SK-N-SH (cell line): Measurements from ENCODE around the gene ABCC2. TPM values are rescaled to one million over a fixed set of nuclear protein-coding genes. Genes with fewer than 3 reads are reported as not detected.

Experiments
- polyA plus RNA-seq, 3 experiments: library from polyadenylated mRNA; depleted of rRNA; stranded (reverse); fragments of >200 nt; gene quantifications; 2 replicates each; pipeline ENCODE4 v1.2.3, GENCODE V29; 2012

ABCC2 gene
- polyA plus RNA-seq, 1 of the 3 experiments (the other 2 are of a cell fraction) = 0.48 TPM

Other genes with a start within 250 kb of the ABCC2 start
- gene NKX2-3, start 249.7 kb upstream of the ABCC2 start, polyA plus RNA-seq (2012; rRNA removed) = not detected in 2 replicates
- gene SLC25A28, start 162.2 kb upstream of the ABCC2 start, polyA plus RNA-seq (2012; rRNA removed) = 23.8 and 34.3 TPM in 2 replicates
- 3.9 and 6.2 TPM in 2 replicates for gene ENTPD7, start 123.1 kb upstream of the ABCC2 start, polyA plus RNA-seq (2012; rRNA removed)
- gene COX15, start 50.5 kb upstream of the ABCC2 start, polyA plus RNA-seq (2012; rRNA removed) = 20.4 and 26.3 TPM in 2 replicates
- 19.4 and 21.1 TPM in 2 replicates for gene CUTC, start 50.4 kb upstream of the ABCC2 start, polyA plus RNA-seq (2012; rRNA removed)
- gene DNMBP, start 227.3 kb downstream of the ABCC2 start, polyA plus RNA-seq (2012; rRNA removed) = 36.0 and 40.2 TPM in 2 replicates